NCI-H2081 (cell line): ENCODE data around the gene DESI2.

ENCODE experiments used
- DNase-seq, 2 experiments: peaks; one replicate each; lab custom pipeline; 2025; lab: John Stamatoyannopoulos, UW

DESI2 gene

GRCh38 chr1:244652623-244653438, at the start of gene DESI2:
TSS of gene DESI2 (plus strand) at chr1:244653126. CDS start at chr1:244653314, 188 bp downstream.
- DNase-seq = peak; percentile 100

DNA sequence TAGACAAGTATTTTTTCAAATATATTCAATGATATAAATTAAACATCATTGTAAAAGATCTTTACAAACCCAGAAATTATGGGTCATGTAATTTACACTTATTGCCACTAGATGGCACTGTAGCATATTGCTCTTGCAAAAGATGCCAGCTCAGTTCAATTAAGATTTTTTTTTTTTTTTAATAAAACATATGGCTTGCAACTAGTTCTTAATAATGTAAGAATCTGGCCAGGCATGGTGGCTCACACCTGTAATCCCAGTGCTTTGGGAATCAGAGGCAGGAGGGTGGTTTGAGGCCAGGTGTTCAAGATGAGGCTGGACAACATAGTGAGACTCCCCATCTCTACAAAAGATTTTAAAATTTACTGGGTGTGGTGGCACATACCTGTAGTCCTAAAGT, 49.4 kb upstream of the DESI2 start:
- peak; percentile 36 to 44 for DNase-seq

- no peak for DNase-seq
These were observed 47.0 kb upstream of the DESI2 start for GRCh38 chr1:244605835-244606370.

DNA sequence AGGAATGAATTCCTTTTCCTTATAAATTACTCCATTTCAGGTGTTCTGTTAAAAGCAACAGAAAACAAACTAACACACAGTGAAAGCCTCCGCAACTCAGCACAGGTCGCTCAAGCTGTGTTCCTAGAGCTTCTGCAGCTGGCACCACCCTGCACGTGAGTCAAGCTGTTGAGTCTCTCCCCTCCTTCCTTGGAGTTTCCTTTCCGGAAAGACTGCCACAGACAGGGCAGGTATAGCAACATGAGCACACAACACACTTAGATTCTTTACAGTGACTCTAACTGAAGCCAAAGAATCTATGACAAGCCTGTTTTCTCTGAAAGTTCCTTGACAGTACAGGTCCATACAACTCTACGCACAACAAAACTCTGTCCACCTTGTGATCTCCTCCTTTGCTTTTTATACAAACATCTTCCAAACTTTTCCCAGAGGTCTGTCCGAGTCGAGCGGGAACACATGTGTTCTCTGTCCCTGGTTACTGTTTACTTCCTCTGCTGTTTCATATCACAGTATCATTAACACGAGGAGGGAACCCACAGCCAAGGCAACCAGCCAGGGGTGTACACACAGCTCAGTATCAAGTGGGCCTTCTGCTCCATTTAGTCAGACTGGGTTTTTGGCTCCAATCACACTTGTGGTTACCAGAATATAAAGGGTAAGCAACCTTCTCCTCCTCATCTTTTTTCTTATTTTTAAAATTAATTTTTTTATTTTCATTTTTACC, 38.7 kb upstream of the DESI2 start:
- DNase-seq = peak in 1 of 2 experiments; percentile 42

- DNase-seq = no peak
These were observed 38.0 kb upstream of the DESI2 start for GRCh38 chr1:244614879-244615278.

- peak in 1 of 2 experiments; percentile 38 for DNase-seq
These were observed 37.6 kb upstream of the DESI2 start for GRCh38 chr1:244615301-244615700.

DNA sequence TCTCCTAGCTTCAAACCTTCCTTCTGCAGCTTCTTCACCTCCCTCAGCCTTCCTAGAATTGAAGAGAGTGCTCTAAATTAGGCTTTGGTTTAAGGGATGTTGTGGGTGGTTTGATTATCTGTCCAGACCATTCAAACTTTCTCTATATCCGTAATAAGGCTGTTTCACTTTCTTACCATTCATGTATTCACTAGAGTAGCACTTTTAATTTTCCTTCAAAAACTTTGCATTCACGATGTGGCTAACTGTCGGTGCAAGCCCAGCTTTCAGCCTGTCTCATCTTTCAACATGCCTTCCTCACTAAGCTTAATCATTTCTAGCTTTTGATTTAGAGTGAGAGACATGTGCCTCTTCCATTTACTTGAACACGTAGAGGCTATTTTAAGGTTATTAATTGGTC, 26.2 kb upstream of the DESI2 start:
- no peak for DNase-seq

- no peak for DNase-seq
These were observed 24.1 kb upstream of the DESI2 start for GRCh38 chr1:244628789-244629188.

- DNase-seq = no peak
These were observed 19.8 kb upstream of the DESI2 start for GRCh38 chr1:244633140-244633539.

- DNase-seq = no peak
These were observed 18.4 kb upstream of the DESI2 start for GRCh38 chr1:244634546-244634945.

DNA sequence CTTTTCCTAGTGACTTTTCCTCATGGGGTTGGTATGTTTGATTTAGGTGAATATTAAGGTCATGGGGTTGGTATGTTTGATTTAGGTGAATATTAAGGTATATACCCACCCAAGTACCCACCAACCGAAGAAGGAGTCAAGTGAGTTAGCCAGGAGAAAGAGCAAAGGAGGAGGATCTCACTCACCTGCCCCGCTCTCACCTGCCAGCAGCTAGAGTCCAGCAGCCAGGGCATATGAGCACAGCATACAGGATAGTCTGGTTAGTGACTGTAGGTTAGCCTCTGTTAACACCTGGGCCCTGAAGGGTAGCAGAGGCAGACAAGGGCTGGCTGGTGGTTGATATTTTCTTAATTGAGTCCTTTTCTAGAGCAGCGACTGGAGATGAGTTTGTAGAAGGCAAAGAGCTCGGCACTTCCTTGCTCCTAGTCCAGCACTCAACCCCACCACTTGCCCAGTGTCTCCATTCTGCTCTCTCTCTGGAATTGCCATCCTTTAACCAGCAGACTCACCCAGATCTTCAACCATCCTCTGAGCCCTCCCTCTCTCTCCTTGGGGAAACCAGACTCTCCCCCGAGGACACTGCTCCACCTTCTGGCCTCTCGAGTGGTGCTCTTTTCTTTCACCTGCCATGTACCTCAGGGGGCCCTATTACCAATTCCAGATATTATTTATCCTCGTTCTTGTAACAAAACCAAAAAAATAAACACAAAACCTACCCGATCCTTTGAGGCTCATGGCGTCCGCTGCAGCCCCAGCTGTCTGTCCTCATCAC, 16.3 kb upstream of the DESI2 start:
- DNase-seq = no peak

DNA sequence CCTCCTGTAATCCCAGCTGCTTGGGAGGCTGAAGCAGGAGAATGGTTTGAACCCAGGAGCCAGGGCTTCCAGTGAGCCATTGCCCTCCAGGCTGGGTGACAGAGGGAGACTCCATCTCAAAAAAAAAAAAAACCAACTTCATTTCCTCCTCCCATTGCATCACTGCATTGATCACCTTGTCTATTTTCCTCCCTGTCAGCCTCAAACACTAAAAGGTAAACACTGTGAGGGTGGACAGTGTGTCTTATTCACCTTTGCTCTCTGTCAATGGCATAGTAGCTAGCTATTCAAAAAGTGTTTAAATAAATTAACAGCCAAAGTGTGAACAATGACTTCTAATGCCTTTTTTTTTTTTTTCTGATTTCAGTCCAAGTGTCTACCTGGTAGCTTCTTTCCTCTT, 13.4 kb upstream of the DESI2 start:
- no peak for DNase-seq

DNA sequence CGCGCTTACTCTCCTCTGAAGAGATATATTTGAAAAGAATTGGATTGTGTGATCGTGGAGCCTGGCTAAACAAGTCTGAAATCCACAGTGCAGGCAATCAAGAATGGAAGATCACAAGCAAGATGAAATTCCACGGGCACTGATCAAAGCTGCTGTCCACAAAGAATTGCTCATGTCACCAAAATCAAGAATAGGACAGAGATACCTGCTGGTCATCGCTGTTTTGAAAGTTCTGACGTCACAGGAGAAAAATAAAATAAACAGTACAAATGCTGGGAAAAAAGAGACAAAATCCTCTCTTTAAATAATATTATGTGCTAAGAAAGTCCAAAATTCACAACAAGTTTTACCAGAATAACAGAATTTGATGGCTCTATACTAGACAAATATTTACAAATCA, 12.0 kb upstream of the DESI2 start:
- DNase-seq = no peak

DNA sequence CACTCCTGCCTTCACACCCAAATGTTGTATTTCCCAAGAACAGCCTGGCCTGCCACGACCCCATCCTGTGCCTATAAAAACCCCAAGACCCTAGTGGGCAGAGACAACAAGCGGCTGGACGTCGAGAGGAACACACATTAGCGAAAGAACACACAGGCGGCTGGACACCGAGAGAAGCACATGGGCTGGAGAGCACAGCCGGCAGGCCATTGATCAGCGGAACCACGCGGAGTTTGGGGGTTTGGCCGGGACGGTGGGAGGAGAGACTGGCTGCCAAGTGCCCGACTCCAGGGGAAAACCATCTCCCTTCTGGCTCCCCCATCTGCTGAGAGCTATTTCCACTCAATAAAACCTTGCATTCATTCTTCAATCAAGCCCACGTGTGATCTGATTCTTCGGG, 10.4 kb upstream of the DESI2 start:
- no peak for DNase-seq

DNA sequence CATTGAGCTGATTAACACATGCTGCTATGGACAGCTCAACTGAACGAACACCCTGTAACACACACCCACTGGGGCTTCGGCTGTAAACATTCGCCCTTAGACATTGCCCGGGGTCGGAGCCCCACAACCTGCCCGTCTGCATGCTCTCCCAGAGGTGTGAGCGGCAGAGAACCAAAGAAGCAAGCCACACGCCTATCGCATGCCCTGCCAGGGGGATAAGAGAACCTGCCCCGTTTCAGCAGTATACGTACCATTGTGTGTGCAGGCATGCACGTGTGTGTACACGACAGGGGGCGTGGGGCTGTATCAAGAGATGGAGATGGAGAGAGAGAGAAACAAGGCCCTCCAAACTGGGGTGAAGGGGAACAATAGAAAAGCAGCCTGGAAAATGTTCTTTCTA, 9.9 kb upstream of the DESI2 start:
- DNase-seq = no peak

DNA sequence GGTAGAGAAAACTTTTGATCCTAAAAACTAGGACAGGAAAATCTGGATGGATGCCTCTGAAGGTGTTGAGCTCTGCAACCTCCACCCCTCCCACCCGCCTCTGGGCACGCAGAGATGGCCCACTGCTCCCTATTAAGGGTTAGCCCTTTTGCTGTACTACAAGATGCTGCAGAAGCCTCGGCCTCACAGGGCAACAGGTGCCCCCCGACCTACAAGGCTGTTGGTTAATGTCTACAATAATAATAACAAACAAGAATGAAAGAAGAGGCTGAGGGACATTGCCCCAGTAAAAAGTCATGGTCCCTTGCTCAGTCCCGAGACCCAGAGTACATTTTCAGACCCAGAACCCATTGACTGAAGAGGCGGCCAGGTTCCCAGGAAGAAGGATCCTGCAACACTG, 7.5 kb upstream of the DESI2 start:
- no peak for DNase-seq

DNA sequence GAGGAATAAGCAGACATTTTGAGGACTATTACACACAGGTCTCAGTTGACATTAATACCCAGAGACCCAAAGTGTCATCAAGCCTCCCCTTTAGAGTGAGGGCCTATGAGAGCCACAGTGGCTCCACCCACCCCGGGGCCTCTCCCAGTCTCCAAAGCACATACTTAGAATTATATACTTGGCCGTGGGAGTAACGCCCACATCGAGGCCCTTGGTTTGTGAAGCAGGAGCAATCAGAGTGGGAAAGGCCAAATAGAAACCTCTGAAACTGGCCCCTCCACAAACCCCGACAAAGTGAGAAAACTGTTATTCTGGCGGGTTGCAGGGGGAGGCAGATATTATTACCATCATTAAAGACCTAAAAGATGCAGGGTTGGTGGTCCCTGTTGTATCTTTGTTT, 7.0 kb upstream of the DESI2 start:
- no peak for DNase-seq

GRCh38 chr1:244647819-244648218, 5.1 kb upstream of the DESI2 start:
- DNase-seq = no peak

GRCh38 chr1:244651956-244652622, 837 bp upstream of the DESI2 start:
- DNase-seq = no peak

DNA sequence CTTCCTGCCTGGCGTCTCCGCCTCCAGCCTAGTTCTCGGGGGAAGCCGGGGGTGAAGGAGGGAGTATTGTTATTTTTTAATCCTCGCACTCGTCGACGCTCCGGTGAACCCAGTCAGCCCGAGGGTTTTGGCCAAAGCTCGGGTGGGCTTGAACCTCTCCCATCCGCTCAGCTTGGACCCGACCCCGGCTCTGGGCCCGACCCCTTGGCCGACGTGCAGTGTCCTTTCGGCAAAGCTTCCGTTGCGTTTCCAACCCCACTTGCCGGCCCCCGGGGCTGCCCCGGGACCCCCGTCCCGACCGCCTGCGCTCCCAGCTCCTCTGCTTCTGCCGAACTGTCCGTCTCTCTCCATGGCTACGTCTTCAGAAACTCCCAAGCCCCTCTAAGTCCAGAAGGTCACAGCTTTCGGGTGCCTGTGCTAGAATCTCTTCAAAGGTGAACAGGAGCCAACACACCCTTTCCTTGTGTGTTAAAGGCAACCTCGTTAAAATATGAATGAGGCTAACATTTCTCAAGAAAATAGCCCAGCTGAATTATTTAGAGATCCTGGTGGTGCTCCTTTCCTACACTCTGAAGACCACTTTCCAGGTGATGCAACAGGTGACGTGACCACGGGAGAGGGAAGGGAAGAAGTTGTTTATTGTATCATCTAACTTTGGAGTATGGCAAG, 647 bp downstream of the DESI2 start:
- DNase-seq = no peak
